IPS-18c (cell line): ENCODE measurements around the gene RNU7-1.
A peak's percentile ranks its signal among the peaks of the same experiment; 100 is the strongest.
"Not testable (repeated sequence)": the region's sequence is repeated elsewhere in the genome, so short reads cannot be mapped to it uniquely, and the experiment has no call there.

Source experiments
- H3K4me3 ChIP-seq: 2 replicates; pipeline ENCODE4 v1.7.0; 2013; ENCODE audit warnings: low read depth, mild to moderate bottlenecking, low read length, moderate library complexity; ENCODE audit not compliant: insufficient read depth
- H3K9me3 ChIP-seq: one replicate; pipeline ENCODE4 v1.6.1; 2013; ENCODE audit warnings: mild to moderate bottlenecking, low read length, moderate library complexity; ENCODE audit not compliant: control insufficient read depth, insufficient read depth

RNU7-1 gene

GRCh38 chr12:6943722-6944380, at the start of gene RNU7-1, which contains the start of gene C12orf57:
TSS of gene RNU7-1 (plus strand) at chr12:6943816.
TSS of gene C12orf57 (plus strand) at chr12:6944022. CDS start at chr12:6944122, 100 bp downstream.
- Histone ChIP-seq H3K9me3 (no peaks in the 10 kb centered on the region), H3K4me3 (peak within 1 kb of the TSS; percentile 83)

DNA sequence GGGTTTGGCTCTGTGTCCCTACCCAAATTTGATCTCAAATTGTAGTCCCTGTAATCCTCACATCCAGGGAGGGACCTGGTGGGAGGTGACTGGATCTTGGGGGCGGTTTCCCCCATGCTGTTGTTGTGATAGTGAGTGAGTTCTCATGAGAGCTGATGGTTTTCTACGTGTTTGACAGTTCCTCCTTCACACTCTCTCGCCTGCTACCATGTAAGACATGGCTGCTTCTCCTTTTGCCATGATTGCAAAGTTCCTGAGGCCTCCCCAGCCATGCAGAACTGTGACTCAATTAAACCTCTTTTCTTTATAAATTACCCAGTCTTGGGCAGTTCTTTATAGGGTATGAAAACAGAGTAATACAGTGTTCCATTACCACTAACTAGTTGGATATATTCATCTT, 49.3 kb upstream of the RNU7-1 start:
- no peak overlapping the region for H3K4me3 ChIP-seq
- H3K9me3 ChIP-seq: no peaks in the 10 kb centered on the region

DNA sequence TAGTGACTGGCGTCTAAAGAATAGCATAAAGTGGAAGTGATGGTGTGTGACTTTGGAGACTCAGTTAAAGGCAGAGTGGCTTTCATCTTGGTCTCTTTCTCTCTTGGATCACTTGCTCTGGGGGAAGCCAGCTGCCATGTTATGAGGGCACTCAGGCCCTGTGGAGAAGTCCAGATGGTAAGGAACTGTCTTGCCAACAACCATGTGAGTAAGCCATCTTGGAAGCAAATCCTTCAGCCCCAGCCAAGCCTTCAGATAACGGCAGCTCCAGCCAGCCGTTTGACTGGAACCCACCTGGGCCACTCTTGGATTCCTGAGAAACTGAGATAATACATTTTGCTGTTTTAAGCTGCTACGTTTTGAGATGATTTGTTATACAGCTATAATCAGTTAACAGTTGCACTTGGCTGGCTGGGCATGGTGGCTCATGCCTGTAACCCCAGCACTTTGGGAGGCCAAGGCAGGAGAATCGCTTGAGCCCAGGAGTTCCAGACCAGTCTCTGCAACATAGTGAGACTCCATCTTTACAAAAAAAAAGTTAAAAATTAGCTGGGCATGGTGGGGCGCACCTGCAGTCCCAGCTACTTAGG, 46.7 kb upstream of the RNU7-1 start:
- Histone ChIP-seq H3K4me3 (no peak overlapping the region), H3K9me3 (no peaks in the 10 kb centered on the region)

- no peaks in the 10 kb centered on the region for H3K9me3 ChIP-seq
Observed at GRCh38 chr12:6899427-6899826, 44.2 kb upstream of the RNU7-1 start.

DNA sequence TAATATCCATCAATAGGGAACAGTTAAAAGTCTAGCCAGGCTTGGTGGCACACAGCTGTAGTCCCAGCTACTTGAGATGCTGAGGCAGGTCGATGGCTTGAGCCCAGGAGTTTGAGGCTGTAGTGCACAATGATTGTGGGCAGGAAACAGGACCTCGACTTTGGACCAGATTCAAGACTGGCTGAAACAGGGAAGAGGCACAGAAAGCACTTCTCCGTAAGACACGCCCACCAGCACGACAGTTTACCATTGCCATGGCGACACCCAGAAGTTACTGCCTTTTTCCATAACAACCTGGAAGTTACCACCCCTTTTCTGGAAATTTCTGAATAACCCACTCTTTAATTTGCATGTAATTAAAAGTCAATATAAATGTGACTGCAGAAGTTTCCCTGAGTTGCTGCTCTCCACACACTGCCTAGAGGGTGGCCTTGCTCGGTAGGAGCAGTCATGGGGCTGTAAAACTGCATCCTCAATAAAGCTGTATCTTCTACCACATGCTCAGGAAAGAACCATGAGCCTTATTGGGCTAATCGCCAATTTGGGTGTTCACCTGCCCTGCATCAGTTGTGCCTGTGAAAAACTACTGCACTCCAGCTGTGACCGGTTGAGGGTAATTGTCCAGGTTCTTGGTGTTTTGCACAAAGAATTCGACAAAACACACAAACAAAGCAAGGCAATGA, 43.6 kb upstream of the RNU7-1 start:
- H3K9me3 ChIP-seq: no peaks in the 10 kb centered on the region
- no peak overlapping the region for H3K4me3 ChIP-seq

More at GRCh38 chr12:6899427-6899826, 44.2 kb upstream of the RNU7-1 start:
- no peak overlapping the region for H3K4me3 ChIP-seq

GRCh38 chr12:6902448-6902847, 41.2 kb upstream of the RNU7-1 start:
- Histone ChIP-seq H3K9me3 (no peaks in the 10 kb centered on the region), H3K4me3 (no peak overlapping the region)

DNA sequence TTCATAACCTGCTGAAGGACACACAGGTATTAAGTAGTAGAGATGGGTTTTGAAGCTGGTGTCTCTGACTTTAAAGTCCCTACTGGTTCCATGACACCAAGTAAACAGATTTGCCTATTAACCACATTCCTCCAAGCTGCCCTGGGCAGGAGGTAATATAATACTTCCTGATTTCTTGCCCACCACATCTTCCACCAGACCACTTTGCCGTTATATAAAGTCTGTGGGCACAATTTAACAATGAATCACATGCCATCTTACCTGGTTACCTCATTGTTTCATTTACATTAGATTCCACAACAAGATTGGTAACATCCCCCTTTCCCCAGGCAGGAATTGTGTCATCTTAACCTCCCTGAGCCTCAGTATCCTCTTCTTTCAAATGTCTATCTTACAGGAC, 39.9 kb upstream of the RNU7-1 start:
- no peak overlapping the region for H3K4me3 ChIP-seq
- no peaks in the 10 kb centered on the region for H3K9me3 ChIP-seq

- Histone ChIP-seq H3K9me3 (no peaks in the 10 kb centered on the region), H3K4me3 (peak within 1 kb of the TSS; percentile 52)
Observed at GRCh38 chr12:6904280-6905276, 39.0 kb upstream of the RNU7-1 start, which contains the start of gene LRRC23. TSS of gene LRRC23 (plus strand) at chr12:6904822. CDS start at chr12:6905634, 812 bp downstream.

GRCh38 chr12:6905414-6906040, 38.1 kb upstream of the RNU7-1 start:
- Histone ChIP-seq H3K4me3 (peak overlapping the region; percentile 52; the same call in 1 of the 2 replicates), H3K9me3 (no peaks in the 10 kb centered on the region)

- H3K4me3 ChIP-seq, H3K9me3 ChIP-seq: not testable (repeated sequence)
Observed at GRCh38 chr12:6908141-6908540, 35.5 kb upstream of the RNU7-1 start.

DNA sequence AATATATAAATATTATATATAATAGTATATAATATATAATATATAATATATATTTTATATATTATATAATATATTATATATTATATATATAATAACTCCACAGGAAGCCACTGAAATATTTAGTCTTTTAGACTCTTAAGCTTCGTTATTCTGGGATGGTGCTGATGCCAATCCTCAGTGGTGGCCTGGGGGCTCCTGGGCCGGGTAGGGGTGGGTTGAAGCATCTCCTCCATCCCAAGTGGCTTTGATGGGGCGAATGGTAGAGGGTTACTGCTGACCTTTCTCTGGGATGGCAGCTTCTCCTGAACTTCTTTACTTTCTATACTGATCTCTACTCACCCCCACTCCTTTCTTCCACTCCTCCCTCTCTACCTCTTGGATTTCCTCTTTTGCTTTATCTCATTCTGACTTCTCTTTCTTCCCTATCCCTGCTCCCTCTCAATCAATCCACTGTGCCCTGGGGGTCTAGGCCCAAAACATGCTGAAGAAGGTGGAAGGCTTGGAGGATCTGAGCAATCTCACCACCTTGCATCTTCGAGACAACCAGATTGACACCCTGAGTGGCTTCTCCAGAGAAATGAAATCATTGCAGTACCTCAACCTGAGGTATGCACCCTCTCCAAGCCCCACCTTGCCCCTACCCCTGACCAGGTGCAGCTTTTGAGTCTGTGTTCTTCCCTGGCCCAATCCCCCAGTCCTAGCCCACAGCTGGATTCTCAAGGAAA, 34.0 kb upstream of the RNU7-1 start:
- no peaks in the 10 kb centered on the region for H3K9me3 ChIP-seq

GRCh38 chr12:6912164-6912935, 31.3 kb upstream of the RNU7-1 start:
- no peak overlapping the region for H3K4me3 ChIP-seq
- H3K9me3 ChIP-seq: no peaks in the 10 kb centered on the region

More for the DNA sequence above, 34.0 kb upstream of the RNU7-1 start:
- no peak overlapping the region for H3K4me3 ChIP-seq

GRCh38 chr12:6914246-6914946, 29.2 kb upstream of the RNU7-1 start, which contains the start of gene ENO2:
TSS of gene ENO2 (plus strand) at chr12:6914580. CDS start at chr12:6915833, 1,253 bp downstream.
- H3K4me3 ChIP-seq: peak within 1 kb of the TSS; percentile 74
- H3K9me3 ChIP-seq: no peaks in the 10 kb centered on the region

- H3K4me3 ChIP-seq: peak overlapping the region; percentile 74
- H3K9me3 ChIP-seq: no peaks in the 10 kb centered on the region
Observed at GRCh38 chr12:6914947-6915788, 28.4 kb upstream of the RNU7-1 start.
